Glutamatergic neuron (in vitro differentiated cells): Measurements from ENCODE around the gene CDRT15L2. TPM values are rescaled to one million over a fixed set of nuclear protein-coding genes. Genes with fewer than 3 reads are reported as not detected.
"Not testable (repeated sequence)": the region's sequence is repeated elsewhere in the genome, so short reads cannot be mapped to it uniquely, and the experiment has no call there.

Experiments used
- DNase-seq: peaks from one replicate; pipeline ENCODE4 v3.0.0; 2022
- H3K27ac Mint-ChIP-seq: one replicate; pipeline ENCODE4 v1.8.0; 2020; ENCODE audit warnings: mild to moderate bottlenecking, mixed read lengths, inconsistent platforms; ENCODE audit not compliant: unreplicated experiment
- H3K27me3 Mint-ChIP-seq: one replicate; pipeline ENCODE4 v1.8.0; 2020; ENCODE audit warnings: mild to moderate bottlenecking, moderate library complexity, mixed read lengths, inconsistent platforms; ENCODE audit not compliant: unreplicated experiment
- H3K36me3 Mint-ChIP-seq: one replicate; pipeline ENCODE4 v1.8.0; 2020; ENCODE audit warnings: mild to moderate bottlenecking, mixed read lengths, inconsistent platforms; ENCODE audit not compliant: unreplicated experiment
- H3K4me1 Mint-ChIP-seq: one replicate; pipeline ENCODE4 v1.8.0; 2020; ENCODE audit warnings: mild to moderate bottlenecking, low read depth, mixed read lengths, inconsistent platforms; ENCODE audit not compliant: unreplicated experiment
- H3K4me3 Mint-ChIP-seq: one replicate; pipeline ENCODE4 v1.8.0; 2020; ENCODE audit warnings: mild to moderate bottlenecking, mixed read lengths, inconsistent platforms; ENCODE audit not compliant: unreplicated experiment
- H3K9me3 Mint-ChIP-seq: one replicate; pipeline ENCODE4 v1.8.0; 2020; ENCODE audit warnings: mild to moderate bottlenecking, moderate library complexity, mixed read lengths, inconsistent platforms; ENCODE audit not compliant: unreplicated experiment
- long read RNA-seq: library from polyadenylated mRNA; unstranded; transcript quantifications from one replicate; pipeline ENCODE4 v2.0.0, GENCODE V29; 2020; ENCODE audit not compliant: unreplicated experiment
- total RNA-seq: library from RNA; stranded (reverse); fragmentation: NEBNext Ultra II Directional; extraction: Animal tissue kit (Norgen Biotek cat#: 25700); gene quantifications from one replicate; pipeline ENCODE4 v1.2.1, GENCODE V29; 2021; ENCODE audit not compliant: unreplicated experiment

The CDRT15L2 gene
- not detected for total RNA-seq
- long read RNA-seq = 0 reads

DNA sequence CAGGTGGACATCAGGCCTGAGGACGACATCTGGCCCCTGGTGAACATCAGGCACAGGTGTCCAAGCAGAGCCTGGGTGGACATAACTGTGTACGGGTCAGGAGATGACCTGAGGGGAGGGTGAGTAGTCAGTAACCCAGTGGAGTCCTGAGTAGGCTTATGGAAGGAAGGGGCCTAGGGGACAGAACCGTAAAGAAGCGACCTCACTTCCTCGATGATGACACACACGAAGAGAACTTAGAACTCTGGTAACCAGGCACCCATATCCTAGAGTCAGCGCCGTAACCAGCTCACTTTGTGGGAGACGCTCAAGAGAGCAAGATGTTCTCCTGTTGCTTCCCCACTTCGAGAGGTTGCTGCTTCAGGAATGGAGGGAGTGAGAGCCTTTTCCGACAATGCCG, at the start of gene CDRT15L2:
TSS of gene CDRT15L2 (plus strand) at position 301 of the 400 bp plus-strand sequence. CDS start at position 321, 20 bp downstream.
- H3K27me3 Mint-ChIP-seq, H3K36me3 Mint-ChIP-seq, H3K4me1 Mint-ChIP-seq, DNase-seq, H3K27ac Mint-ChIP-seq, H3K4me3 Mint-ChIP-seq, H3K9me3 Mint-ChIP-seq: not testable (repeated sequence)

DNA sequence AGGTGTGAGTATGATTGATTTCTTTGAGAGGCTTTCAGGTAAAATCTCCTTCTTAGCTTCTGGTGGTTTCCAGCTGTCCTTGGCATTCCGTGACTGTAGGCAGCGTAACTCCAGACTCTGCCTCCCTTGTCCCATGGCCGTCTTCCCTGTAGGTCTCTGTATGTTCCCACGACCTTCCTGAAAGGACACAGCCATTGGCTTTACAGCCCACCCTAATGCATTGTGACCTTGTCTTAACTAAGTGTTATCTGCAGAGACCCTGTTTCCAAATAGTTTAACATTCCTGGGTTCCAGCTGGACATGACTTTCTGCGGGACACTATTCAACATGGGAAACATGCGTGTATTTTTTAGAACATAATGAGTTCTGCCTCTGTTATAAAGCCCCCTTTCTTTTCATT, 49.4 kb upstream of the CDRT15L2 start:
- H3K4me3 Mint-ChIP-seq = peak overlapping the region; percentile 44
- not testable (repeated sequence) for DNase-seq, H3K36me3 Mint-ChIP-seq, H3K27ac Mint-ChIP-seq, H3K27me3 Mint-ChIP-seq, H3K4me1 Mint-ChIP-seq, H3K9me3 Mint-ChIP-seq

DNA sequence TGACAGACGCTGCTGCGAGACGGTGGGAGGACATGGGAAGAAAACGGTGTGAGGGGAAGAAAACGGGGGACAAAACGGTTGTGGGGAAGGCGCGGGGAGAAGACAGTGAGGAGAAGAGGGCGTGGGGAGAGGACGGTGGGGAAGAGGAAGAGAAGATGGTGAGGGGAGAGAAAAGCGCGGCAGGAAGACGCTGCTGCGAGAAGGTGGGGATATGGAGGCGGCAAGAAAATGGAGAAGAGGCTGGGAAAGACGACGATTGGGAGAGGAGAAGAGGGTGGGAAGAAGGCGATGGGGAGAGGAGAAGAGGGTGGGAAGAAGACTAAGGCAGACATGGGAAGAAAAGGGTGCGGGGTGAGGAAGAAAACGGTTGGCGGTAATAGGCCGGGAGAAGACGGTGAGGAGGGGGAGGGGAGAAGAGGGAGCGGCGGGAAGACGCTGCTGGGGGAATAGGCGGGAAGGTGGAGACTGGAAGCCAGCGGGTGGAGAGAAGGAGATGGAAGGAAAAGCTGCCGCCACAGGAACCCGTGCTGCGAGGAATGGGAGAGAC, 46.9 kb upstream of the CDRT15L2 start:
- H3K4me1 Mint-ChIP-seq, DNase-seq, H3K27ac Mint-ChIP-seq, H3K36me3 Mint-ChIP-seq, H3K27me3 Mint-ChIP-seq, H3K9me3 Mint-ChIP-seq: not testable (repeated sequence)
- peak overlapping the region; percentile 55 for H3K4me3 Mint-ChIP-seq

DNA sequence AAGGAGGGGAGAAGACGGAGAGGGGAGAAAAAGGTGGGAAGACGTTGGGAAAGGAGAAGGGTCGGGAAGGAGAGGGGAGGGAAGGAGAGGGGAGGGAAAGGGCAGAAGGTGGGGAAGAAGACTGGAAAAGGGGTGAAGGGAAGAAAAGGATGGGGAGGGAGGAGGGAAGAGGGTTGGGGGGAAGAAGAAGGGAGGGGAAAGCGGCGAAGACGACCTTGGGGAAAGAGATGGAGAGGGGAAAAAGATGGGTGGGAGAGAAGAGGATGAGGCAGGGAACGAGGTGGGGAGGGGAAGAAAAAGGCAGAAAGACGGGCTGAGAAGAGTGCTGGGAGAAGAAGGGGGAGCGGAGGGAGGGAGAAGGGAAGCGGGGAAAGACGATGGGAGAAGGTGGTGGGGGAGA, 46.3 kb upstream of the CDRT15L2 start:
- H3K36me3 Mint-ChIP-seq, DNase-seq, H3K27ac Mint-ChIP-seq, H3K27me3 Mint-ChIP-seq, H3K9me3 Mint-ChIP-seq, H3K4me3 Mint-ChIP-seq, H3K4me1 Mint-ChIP-seq: not testable (repeated sequence)

DNA sequence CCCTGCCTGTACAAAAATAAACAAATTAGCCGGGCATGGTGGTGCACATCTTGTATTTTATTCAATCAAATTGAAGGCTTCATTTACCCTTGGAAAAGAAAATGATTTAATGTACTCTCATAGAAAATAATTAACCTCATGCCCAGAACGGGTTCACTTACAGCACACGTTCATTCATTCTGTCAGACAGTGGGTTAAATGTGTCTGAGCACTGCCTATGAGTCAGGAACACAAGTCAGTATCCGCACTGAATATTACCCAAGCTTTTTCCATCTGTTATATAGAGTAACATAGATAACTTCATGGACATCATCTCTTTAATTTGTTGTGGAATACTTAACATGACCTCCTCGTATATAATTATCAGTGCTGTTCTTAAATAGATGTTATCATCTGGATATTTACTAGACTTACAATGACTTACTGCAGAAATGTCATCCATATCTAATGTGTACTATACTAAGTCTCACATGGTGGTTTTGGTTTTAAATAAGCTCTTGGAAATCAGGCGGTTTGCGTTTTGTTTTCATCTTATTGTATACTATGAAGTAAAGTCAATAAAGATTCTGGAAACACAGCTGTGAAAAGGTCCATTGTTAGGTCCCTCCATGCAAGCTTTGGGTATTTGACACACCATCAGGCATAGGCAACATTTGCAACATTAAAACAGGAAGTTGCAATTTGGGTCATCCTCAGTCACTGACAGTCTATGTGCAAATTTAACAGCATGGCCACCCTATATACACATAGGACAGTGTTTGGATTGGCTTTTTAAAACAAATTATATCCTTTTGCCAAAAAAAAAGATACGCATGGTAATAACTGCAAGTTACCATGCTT, 44.6 kb upstream of the CDRT15L2 start:
- not testable (repeated sequence) for H3K4me1 Mint-ChIP-seq, H3K27me3 Mint-ChIP-seq, H3K9me3 Mint-ChIP-seq, H3K36me3 Mint-ChIP-seq, H3K27ac Mint-ChIP-seq, DNase-seq
- H3K4me3 Mint-ChIP-seq = peak overlapping the region; percentile 4

DNA sequence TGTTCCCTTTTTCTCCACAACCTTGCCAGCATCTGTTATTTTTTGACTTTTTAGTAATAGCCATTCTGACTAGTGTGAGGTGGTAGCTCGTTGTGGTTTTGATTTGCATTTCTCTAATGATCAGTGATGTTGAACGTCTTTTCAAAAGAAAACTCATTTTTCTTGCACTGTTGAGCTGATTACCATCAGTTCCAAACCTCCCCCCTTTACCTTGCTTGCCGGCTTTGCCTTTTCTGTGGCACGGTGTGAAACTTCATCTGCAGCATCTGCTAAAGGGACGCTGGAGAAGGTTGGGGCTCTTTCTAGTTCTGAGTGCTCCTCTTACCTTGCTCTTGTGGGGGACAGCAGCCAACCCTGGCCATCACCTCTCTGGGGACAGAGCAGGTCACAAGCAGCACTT, 39.1 kb upstream of the CDRT15L2 start:
- H3K27ac Mint-ChIP-seq, H3K4me1 Mint-ChIP-seq, H3K9me3 Mint-ChIP-seq, H3K27me3 Mint-ChIP-seq, H3K4me3 Mint-ChIP-seq, H3K36me3 Mint-ChIP-seq, DNase-seq: not testable (repeated sequence)

DNA sequence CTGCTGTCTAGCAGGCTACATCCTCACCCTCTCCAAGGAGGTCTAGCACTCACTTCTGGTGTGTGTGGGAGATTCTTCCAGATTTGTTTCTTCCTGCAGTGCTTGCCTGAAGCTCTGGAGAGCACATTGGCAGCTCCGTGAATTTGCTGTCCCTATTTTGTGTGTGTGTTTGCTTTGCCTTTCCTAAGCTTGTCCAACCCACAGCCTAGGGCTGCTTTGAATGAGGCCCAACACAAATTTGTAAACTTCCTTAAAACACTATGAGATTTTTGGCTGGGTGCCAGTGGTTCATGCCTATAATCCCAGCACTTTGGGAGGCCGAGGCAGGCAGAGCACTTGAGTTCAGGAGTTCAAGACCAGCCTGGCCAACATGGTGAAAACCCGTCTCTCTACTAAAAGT, 38.7 kb upstream of the CDRT15L2 start:
- H3K36me3 Mint-ChIP-seq, H3K27ac Mint-ChIP-seq, H3K4me3 Mint-ChIP-seq, DNase-seq, H3K27me3 Mint-ChIP-seq, H3K9me3 Mint-ChIP-seq, H3K4me1 Mint-ChIP-seq: not testable (repeated sequence)

DNA sequence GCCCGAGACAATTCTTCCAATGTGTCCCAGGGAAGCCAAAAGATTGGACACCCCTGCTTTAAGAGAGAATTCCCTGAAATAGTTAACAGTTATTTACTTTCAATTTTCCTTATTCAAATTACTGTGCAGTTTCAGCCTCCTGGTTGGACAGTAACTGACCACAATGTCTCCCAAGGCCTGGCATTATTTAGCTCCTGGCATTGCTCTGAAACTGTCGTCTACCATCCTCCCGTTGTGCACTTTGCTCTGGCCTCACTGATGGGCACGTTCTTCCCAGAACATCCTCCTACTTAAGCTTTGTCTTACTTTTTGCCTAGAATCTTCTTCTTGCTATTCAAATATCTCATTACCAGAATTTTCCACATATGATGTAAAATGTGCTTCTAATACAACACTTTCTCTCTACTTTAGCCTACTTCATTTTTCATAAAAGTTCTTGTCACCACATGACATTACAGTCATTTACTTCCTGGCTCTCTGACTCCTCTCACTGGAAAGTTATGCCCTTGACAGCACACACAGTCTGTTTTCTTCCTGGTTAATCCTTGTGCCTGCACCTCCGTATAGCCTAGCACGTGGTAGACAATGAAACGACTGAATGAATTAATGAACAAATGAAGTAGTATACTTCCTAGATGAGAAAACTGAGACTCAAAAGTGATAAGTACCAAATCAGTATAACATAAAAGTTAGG, 37.5 kb upstream of the CDRT15L2 start:
- not testable (repeated sequence) for H3K27me3 Mint-ChIP-seq, H3K9me3 Mint-ChIP-seq, H3K36me3 Mint-ChIP-seq, H3K4me3 Mint-ChIP-seq, H3K27ac Mint-ChIP-seq, H3K4me1 Mint-ChIP-seq, DNase-seq

DNA sequence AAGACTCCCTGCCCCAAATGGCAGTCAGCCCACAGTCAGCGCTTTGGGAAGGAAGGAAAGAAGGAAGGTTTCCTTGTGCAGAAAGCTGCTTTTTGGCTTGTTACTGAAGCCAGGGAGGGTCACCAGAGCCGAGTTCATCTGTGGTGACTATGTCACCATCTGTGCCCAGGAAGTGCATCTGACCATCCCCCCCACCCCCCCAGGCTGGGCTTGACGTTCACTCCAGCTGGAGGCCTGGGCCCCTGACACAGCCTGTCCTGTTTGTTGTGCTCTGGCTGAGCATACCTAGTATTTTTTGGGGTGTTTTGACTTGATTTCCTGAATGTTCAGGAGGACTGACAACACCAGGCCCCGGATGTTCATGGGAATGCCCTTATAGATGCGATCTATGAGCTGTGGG, 31.6 kb upstream of the CDRT15L2 start:
- not testable (repeated sequence) for H3K27me3 Mint-ChIP-seq, H3K9me3 Mint-ChIP-seq, H3K36me3 Mint-ChIP-seq, H3K4me1 Mint-ChIP-seq, DNase-seq, H3K4me3 Mint-ChIP-seq, H3K27ac Mint-ChIP-seq

DNA sequence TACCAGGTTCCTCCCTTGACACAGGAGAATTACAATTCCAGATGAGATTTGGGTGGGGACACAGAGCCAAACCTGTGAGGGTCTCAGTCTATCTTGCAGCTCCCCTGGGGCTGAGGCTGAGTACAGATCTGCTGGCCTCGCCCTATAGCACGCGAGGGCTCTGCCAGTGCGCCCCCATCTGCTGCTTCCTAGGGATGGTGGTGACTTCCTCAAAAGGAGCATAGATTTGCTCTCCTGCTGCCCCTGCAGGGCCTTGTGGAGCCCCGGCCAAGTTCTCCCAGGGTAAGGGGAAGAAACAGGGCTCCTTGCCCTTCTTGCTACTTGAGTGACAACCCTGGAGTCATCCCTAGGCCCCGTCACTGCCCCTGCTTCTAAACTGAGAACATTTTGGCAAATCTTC, 26.6 kb upstream of the CDRT15L2 start:
- H3K36me3 Mint-ChIP-seq, H3K27ac Mint-ChIP-seq, H3K27me3 Mint-ChIP-seq, H3K4me1 Mint-ChIP-seq, H3K4me3 Mint-ChIP-seq, DNase-seq, H3K9me3 Mint-ChIP-seq: not testable (repeated sequence)

DNA sequence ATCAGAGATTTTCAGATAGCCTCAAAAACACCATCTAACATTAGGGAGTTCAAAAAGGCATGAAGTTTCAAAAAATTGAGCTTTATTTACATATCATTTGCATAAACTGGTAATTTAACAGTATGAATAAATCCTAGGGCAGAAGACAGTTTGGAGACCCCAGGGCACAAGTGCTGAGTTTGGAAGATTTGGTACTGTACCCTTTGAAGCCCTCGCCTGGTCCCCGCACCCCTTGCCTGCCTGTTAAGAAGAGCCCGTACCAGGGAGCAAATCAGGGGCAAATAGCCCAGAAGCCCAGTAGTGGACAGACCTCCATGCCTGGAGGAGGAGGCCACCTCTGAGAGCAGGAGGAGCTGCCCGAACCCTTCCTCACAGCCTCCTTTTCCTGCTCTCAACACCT, 24.8 kb upstream of the CDRT15L2 start:
- H3K27me3 Mint-ChIP-seq, H3K27ac Mint-ChIP-seq, H3K4me1 Mint-ChIP-seq, H3K9me3 Mint-ChIP-seq, H3K4me3 Mint-ChIP-seq, H3K36me3 Mint-ChIP-seq, DNase-seq: not testable (repeated sequence)
